ENCODE results near the gene TCOF1. TPM values are rescaled to one million over a fixed set of nuclear protein-coding genes. Genes with fewer than 3 reads are reported as not detected.

The TCOF1 gene
- total RNA-seq, 2 experiments from 2014 or later = 52.8 to 53.0 TPM

DNA sequence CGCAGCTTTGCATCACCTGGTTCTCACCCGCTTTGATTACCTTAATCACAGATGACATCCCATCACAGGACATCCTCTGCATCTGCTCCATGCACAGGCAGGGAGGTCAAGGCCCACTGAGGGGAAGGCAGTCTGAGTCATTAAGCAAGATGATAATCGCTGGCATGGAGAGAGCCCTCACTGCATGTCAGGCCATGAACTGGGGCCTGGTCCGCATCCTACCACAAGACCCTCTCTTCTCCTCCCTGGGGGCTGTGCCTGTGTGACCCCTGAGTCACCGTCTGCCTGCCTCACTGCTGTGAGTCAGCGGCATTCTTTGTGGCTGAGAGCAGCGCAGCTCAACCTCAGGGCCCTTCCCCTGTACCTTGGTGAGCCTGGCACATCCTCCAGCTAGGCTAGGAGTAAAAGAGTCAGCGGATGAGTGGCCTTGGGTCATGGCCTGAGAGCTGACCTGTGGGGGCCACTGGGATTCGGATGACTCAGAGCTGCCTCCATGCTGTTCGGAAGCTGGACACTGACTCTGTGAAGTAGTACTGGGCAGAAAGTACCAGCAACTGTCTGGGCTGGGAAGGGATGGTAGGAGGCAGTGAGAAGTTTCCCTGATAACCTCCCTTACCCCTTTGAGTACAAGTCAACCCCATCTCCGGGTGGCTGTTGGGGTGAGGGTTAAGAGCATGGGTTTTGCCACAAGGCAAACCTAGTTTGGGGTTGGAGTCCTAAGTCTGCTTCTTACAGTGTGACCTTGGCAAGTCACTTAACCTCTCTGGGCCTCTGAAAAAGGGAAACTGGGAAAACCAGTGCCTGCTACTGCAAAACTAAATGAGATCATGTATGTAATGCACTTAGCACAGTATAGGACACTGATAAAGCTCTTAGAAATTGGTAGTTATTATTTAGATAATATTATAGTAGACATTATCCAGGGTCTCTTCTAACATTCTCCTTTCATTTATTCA, 40.2 kb upstream of the TCOF1 start:
- Mint-ChIP-seq H3K36me3 (ENCODE audit: low read depth) (no peaks in the 10 kb centered on the region), H3K27me3 (peaks cover 6% of the 10 kb centered on the region), H3K9me3 (no peaks in the 10 kb centered on the region), H3K4me1 (peaks cover 6% of the 10 kb centered on the region), H3K4me3 (no peak overlapping the region), H3K27ac (no peak overlapping the region)
- CTCF ChIA-PET = no interaction called here
- DNase-seq = no peak
- POLR2A ChIA-PET = no interaction called here

DNA sequence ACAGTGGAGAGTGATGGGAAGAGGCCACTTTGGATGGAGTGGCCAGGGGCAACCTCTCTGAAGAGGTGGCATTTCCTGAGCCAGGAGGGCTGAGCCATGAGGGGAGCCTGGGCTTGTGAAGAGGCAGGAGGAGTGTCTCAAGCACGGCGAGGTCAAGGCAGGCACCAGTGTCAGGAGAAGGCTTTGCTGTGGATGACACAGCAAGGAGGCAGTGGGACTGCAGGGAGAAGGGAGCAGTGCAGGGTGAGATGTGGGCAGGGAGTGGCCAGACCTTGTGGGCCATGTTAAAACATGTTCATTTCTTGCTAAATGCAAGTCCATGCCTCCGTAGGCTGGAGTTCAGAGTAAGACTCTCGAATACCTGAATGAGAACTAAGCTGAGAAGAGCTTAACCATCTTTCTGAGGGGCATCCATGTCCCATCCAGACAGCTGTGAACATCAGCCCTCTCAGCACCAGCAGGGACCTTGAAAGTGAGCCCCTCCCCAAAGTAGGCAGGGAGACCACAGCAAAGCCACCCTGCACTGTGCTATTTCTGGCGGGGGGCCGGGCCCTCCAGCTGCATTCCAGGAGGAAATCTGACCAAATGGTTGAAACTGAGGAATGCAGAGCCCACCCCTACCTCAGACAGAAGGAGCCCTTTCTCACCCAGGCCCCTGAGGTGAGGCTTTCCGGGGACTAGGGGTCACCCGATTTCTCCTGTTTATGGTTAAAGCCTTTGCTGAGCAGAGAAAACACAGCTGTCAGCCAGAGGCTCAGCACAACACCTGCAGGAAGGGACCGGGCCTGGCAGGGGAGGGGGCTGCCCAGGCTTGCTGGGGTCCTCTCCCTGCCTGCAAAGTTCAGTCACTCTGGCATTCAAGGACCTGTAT, 38.6 kb upstream of the TCOF1 start:
- Mint-ChIP-seq H3K4me1 (peaks cover 6% of the 10 kb centered on the region), H3K27me3 (peaks cover 4% of the 10 kb centered on the region), H3K4me3 (no peak overlapping the region), H3K27ac (no peak overlapping the region), H3K9me3 (no peaks in the 10 kb centered on the region), H3K36me3 (ENCODE audit: low read depth) (no peaks in the 10 kb centered on the region)
- ChIA-PET POLR2A (interaction anchor here (0.7 kb wide), 1 partner anchor 43 kb away, joined by 3 read pairs; no protein-coding TSS in a partner anchor), CTCF (no interaction called here)
- DNase-seq = no peak

DNA sequence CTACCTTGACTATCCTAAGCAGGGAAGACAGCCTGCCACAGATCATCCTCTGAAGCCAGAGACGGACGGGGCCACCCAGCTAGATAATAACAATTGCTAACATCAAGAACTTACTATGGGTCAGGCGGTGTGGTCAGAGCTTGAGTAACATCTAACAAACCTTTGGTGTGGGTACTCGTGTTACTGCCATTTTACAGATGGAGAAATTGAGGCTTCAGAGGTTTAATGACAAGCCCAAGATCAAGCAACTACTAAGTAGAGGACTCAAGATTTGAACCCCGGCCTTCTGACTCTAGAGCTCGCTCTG, 38.1 kb upstream of the TCOF1 start:
- Mint-ChIP-seq H3K9me3 (no peaks in the 10 kb centered on the region), H3K36me3 (ENCODE audit: low read depth) (no peaks in the 10 kb centered on the region), H3K4me3 (no peak overlapping the region), H3K4me1 (peaks cover 6% of the 10 kb centered on the region), H3K27me3 (peaks cover 4% of the 10 kb centered on the region), H3K27ac (no peak overlapping the region)
- ChIA-PET CTCF (interaction anchor here (1.4 kb wide), 1 partner anchor 9 kb away, joined by 3 read pairs; no protein-coding TSS in a partner anchor), POLR2A (interaction anchor here (0.7 to 0.8 kb wide), 2 partner anchors 19 to 42 kb away, joined by 3 to 4 read pairs; no protein-coding TSS in a partner anchor)
- no peak for DNase-seq

DNA sequence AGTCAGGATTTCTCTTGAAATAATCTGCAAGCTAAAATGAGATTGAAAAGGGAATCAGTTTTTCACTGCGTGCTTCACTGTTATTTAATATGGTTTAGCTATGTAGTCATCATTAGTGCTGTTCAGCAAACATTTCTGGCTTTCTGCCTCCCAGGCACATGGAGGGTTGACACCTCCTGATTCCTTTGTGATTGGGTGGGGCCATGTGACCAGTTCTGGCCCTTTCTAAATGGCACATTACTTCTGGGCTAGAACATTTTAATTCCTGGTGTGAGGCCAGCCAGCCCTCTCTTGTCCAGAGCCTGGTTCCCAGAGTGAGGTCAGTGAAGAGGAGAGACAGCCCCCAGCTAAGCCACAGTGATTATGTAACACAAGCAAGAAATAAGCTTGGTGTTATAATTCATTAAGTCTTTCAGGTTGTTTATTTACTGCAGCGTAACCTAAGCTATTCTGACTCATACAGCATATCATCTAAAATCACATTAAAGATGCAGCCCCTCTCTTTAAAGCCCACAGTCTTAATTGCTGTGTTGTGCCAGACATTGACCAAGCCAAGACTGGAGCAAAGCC, 37.4 kb upstream of the TCOF1 start:
- Mint-ChIP-seq H3K36me3 (ENCODE audit: low read depth) (no peaks in the 10 kb centered on the region), H3K27me3 (peaks cover 4% of the 10 kb centered on the region), H3K4me3 (no peak overlapping the region), H3K4me1 (peaks cover 6% of the 10 kb centered on the region), H3K9me3 (no peaks in the 10 kb centered on the region), H3K27ac (no peak overlapping the region)
- POLR2A ChIA-PET = interaction anchor here (0.6 to 0.9 kb wide), 3 partner anchors 14 to 23 kb away, joined by 3 to 4 read pairs (median 3); no protein-coding TSS in a partner anchor
- DNase-seq = no peak
- CTCF ChIA-PET = interaction anchor here (0.6 to 1.4 kb wide), 2 partner anchors 10 to 163 kb away, joined by 3 read pairs; no protein-coding TSS in a partner anchor

DNA sequence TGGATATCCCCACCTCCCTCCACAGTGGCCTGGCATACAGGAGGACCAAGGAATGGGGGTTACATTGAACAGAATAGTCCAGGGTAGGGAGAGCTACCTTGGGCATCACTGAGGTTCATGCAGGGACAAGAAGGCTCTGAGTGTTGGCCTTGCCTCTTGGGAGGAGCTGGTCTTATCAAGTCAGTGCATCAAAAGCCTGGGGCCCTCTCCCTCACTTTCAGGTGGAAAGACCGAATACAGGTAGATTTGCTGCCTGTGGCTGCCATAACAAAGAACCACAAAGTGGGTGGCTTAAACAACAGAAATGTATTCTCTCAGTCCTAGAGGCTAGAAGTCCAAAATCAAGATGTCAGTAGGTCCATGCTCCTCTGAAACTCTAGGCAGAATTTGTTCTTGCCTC, 36.3 kb upstream of the TCOF1 start:
- H3K4me3 Mint-ChIP-seq = no peak overlapping the region
- H3K36me3 Mint-ChIP-seq (ENCODE audit: low read depth) = no peaks in the 10 kb centered on the region
- ChIA-PET CTCF (interaction anchor here (0.6 kb wide), 1 partner anchor 118 kb away, joined by 3 read pairs; no protein-coding TSS in a partner anchor), POLR2A (no interaction called here)
- no peak for DNase-seq
- H3K27ac Mint-ChIP-seq = no peak overlapping the region
- peaks cover 6% of the 10 kb centered on the region for H3K4me1 Mint-ChIP-seq
- H3K27me3 Mint-ChIP-seq = peaks cover 4% of the 10 kb centered on the region
- no peaks in the 10 kb centered on the region for H3K9me3 Mint-ChIP-seq

DNA sequence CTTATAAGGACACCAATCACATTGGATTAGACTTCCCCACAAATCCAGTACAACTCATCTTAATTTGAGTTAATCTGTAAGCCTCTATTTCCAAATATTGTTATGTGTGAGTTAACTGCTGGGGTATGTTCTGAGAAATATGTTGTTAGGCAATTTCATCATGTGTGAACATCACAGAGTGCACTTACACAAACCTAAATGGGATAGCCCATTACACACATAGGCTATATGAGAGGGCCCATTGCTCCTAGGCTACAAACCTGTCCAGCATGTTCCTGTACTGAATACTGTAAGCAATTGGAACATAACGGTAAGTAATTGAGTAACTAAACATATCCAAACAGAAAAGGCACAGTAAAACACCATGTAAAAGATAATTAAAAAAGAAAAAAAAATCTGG, 35.7 kb upstream of the TCOF1 start:
- POLR2A ChIA-PET = interaction anchor here (0.6 kb wide), 1 partner anchor 172 kb away, joined by 3 read pairs; no protein-coding TSS in a partner anchor
- Mint-ChIP-seq H3K4me1 (peaks cover 6% of the 10 kb centered on the region), H3K4me3 (no peak overlapping the region), H3K27me3 (peaks cover 6% of the 10 kb centered on the region), H3K36me3 (ENCODE audit: low read depth) (no peaks in the 10 kb centered on the region), H3K9me3 (no peaks in the 10 kb centered on the region), H3K27ac (no peak overlapping the region)
- CTCF ChIA-PET = no interaction called here
- DNase-seq = no peak

DNA sequence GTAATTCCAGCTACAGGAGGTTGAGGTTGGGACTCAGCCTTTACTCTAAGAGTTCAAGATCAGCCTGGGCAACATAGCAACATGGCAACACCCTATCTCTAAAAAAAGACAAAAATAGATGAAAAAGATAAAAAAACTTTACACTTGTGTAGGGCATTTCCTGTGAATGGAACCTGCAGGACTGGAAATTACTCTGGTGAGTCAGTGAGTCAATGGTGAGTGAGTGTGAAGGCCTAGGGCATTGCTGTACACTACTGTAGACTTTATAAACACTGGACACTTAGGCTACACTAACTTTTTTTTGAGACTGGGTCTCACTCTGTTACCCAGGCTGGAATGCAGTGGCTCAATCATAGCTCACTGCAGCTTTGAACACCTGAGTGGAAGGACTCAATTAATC, 35.3 kb upstream of the TCOF1 start:
- POLR2A ChIA-PET = interaction anchor here (0.6 kb wide), 1 partner anchor 173 kb away, joined by 3 read pairs; no protein-coding TSS in a partner anchor
- H3K27me3 Mint-ChIP-seq = peaks cover 6% of the 10 kb centered on the region
- no peak overlapping the region for H3K4me3 Mint-ChIP-seq
- H3K27ac Mint-ChIP-seq = no peak overlapping the region
- peaks cover 6% of the 10 kb centered on the region for H3K4me1 Mint-ChIP-seq
- DNase-seq = no peak
- no peaks in the 10 kb centered on the region for H3K36me3 Mint-ChIP-seq (ENCODE audit: low read depth)
- H3K9me3 Mint-ChIP-seq = no peaks in the 10 kb centered on the region
- CTCF ChIA-PET = no interaction called here

DNA sequence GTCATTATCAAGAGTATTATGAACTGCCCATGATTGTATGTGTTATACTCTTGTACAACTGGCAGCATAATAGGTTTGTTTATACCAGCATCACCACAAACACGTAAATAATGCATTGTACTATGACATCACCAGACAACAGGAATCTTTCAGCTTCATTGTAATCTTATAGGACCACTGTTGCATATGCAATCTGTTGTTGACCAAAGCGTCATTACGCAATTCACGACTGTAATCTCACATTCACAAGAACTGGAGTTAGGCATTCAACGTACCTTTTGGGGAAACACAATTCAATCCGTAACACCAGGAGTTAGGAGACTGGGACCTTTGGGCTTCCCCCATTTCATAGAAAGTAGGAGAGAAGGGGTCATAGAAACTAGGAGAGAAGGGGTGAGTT, 34.4 kb upstream of the TCOF1 start:
- peaks cover 6% of the 10 kb centered on the region for H3K4me1 Mint-ChIP-seq
- ChIA-PET POLR2A (no interaction called here), CTCF (no interaction called here)
- H3K27ac Mint-ChIP-seq = no peak overlapping the region
- no peaks in the 10 kb centered on the region for H3K36me3 Mint-ChIP-seq (ENCODE audit: low read depth)
- H3K27me3 Mint-ChIP-seq = peaks cover 11% of the 10 kb centered on the region
- DNase-seq = no peak
- H3K9me3 Mint-ChIP-seq = no peaks in the 10 kb centered on the region
- H3K4me3 Mint-ChIP-seq = no peak overlapping the region

DNA sequence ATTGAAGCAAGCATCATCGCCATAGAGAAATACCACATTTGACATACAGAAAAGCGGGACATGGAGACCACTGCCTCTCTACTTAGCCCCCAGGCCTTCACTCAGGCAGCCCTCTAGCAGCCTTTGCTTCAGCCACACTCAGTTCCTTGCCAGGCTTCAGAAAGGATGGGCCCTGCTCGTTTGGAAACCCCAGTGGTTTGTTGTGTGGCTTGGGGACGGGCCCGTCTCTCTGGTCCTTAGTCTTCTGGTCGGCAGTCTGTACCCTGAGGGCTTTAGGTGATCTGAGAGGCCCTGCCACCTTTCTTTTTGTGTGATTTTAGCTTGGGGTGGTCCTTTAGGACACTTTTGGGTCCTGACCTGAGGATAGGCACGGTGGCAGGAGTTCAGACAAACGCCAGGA, 33.7 kb upstream of the TCOF1 start:
- ChIA-PET CTCF (no interaction called here), POLR2A (no interaction called here)
- Mint-ChIP-seq H3K4me1 (peaks cover 6% of the 10 kb centered on the region), H3K9me3 (no peaks in the 10 kb centered on the region), H3K36me3 (ENCODE audit: low read depth) (no peaks in the 10 kb centered on the region), H3K27ac (no peak overlapping the region), H3K27me3 (peaks cover 8% of the 10 kb centered on the region), H3K4me3 (no peak overlapping the region)
- DNase-seq = no peak

DNA sequence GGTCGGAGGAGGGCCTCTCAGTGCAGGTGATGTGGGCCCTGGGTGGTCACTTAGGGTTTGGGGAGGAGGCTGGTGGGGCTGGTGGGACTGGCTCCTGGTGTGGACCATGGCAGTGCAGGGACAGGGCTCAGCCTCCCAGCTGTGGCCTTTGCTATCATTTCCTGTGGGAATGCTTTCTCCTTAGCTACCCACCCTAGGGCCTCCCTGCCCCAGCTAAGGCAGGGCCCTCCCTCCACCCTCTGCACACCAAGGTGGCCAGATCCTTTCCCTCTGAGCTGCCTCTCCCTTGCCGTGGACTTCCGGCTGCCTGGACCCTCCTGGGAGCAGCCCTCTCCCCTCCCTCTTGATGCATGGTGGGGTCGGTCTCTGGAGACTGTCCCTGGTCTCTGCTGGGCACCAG, 32.1 kb upstream of the TCOF1 start:
- ChIA-PET POLR2A (no interaction called here), CTCF (no interaction called here)
- no peaks in the 10 kb centered on the region for H3K9me3 Mint-ChIP-seq
- H3K4me1 Mint-ChIP-seq = peaks cover 6% of the 10 kb centered on the region
- H3K27ac Mint-ChIP-seq = no peak overlapping the region
- DNase-seq = no peak
- no peaks in the 10 kb centered on the region for H3K36me3 Mint-ChIP-seq (ENCODE audit: low read depth)
- no peak overlapping the region for H3K4me3 Mint-ChIP-seq
- peaks cover 14% of the 10 kb centered on the region for H3K27me3 Mint-ChIP-seq

DNA sequence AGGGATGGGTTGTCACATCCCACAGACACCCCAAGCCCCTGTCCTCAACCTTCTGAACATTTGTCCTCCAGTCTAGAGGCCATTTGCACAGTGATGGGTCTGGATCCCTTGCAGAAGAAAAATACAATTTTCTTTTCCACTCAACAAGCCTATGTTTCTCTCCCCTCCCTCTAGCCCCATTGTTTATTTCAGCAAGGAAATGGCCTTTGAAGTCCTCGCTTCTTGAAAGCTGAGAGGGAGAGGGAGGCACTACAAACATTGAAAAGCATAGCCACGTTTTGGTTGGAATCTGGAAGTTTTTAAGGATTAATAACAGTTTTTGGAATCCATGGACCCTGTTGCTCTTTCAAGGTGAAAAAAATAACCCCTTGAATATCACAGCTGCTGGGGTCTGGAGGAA, 30.8 kb upstream of the TCOF1 start:
- no peaks in the 10 kb centered on the region for H3K9me3 Mint-ChIP-seq
- POLR2A ChIA-PET = no interaction called here
- H3K27ac Mint-ChIP-seq = no peak overlapping the region
- peaks cover 14% of the 10 kb centered on the region for H3K27me3 Mint-ChIP-seq
- DNase-seq = no peak
- no peak overlapping the region for H3K4me3 Mint-ChIP-seq
- H3K36me3 Mint-ChIP-seq (ENCODE audit: low read depth) = no peaks in the 10 kb centered on the region
- CTCF ChIA-PET = no interaction called here
- H3K4me1 Mint-ChIP-seq = peaks cover 6% of the 10 kb centered on the region

DNA sequence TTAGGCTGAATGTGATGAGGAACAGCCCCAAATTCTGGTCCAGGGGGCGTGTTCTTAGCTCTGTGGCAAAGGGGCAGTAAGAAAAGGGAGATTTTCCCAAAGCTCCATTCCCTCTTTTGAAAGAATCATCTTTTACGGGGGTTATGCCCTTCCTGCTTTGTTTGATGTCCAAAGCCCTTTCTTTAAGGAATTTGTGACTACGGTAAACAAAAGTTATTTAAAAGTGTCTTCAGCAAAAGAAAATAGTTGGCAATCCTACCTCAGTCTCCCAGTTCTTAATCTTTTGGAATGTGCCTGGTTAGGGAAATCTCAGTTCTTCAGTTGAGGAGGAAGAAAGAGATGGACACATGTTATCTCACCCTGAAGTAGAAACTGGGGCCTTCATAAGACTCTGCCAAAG, 30.4 kb upstream of the TCOF1 start:
- no peak for DNase-seq
- Mint-ChIP-seq H3K9me3 (no peaks in the 10 kb centered on the region), H3K36me3 (ENCODE audit: low read depth) (no peaks in the 10 kb centered on the region), H3K4me3 (no peak overlapping the region), H3K4me1 (peaks cover 2% of the 10 kb centered on the region), H3K27ac (no peak overlapping the region), H3K27me3 (peaks cover 14% of the 10 kb centered on the region)
- ChIA-PET POLR2A (no interaction called here), CTCF (no interaction called here)

DNA sequence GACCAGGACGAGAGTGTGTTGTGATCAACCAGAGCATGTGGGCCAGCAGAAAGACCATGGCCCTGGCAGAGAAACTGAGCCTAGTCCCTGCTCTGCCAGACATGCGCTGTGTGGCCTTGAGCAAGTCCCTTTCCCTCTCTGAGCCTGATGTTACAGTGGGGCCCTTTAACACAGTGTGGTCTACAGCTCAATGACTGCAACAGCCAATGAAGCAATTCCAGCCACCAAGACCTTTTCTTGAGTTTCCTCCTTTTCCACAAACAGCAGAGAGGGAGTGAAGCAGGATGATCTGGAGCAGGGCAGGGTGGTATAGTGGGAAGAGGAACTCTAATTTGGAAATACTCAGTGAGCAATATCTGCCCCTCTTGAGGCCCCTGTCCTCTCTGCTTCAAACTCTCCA, 29.0 kb upstream of the TCOF1 start:
- ChIA-PET POLR2A (no interaction called here), CTCF (no interaction called here)
- Mint-ChIP-seq H3K9me3 (no peaks in the 10 kb centered on the region), H3K36me3 (ENCODE audit: low read depth) (no peaks in the 10 kb centered on the region), H3K4me3 (no peak overlapping the region), H3K27me3 (peaks cover 14% of the 10 kb centered on the region), H3K4me1 (no peaks in the 10 kb centered on the region), H3K27ac (no peak overlapping the region)
- DNase-seq = no peak
